HL-60 (cell line): ENCODE measurements around the gene ZNF672.

Experiments
- DNase-seq, 2 experiments: peaks; one replicate each; pipeline ENCODE4 v3.0.0-alpha.2; 2010 to 2020; ENCODE audit warnings: low read depth in 1 of 2, low spot score in 1 of 2
- H3K27ac ChIP-seq: fragments of 250-450 bp; sonication (Bioruptor Pico); replicated peaks from 2 replicates; pipeline ENCODE4 v1.5.1; 2020; ENCODE audit warnings: mild to moderate bottlenecking, moderate library complexity
- H3K27me3 ChIP-seq: fragments of 250-450 bp; sonication (Bioruptor Pico); 2 replicates; pipeline ENCODE4 v1.5.1; 2021; ENCODE audit warnings: mild to moderate bottlenecking, moderate library complexity; ENCODE audit not compliant: insufficient read depth, poor library complexity, severe bottlenecking
- H3K4me3 ChIP-seq: replicated peaks from 2 replicates; pipeline ENCODE4 v1.5.1; 2011; ENCODE audit warnings: mild to moderate bottlenecking, control low read depth, low read length; ENCODE audit not compliant: insufficient read depth
- CTCF ChIP-seq: IDR thresholded peaks from one replicate; pipeline ENCODE4 v1.5.1; 2011; ENCODE audit warnings: low read length, control low read depth, inconsistent platforms; ENCODE audit not compliant: insufficient read depth
- GABPA ChIP-seq: IDR thresholded peaks from 2 replicates; pipeline ENCODE4 v1.6.1; 2012; ENCODE audit warnings: low read depth
- POLR2AphosphoS5 ChIP-seq: IDR thresholded peaks from 2 replicates; pipeline ENCODE4 v1.6.1; 2012; ENCODE audit warnings: low read depth
- SPI1 ChIP-seq: IDR thresholded peaks from 2 replicates; pipeline ENCODE4 v1.6.1; 2012; ENCODE audit warnings: low read depth, mild to moderate bottlenecking, borderline replicate concordance
- TF ChIP-seq, protein P1 (sequence below): IDR thresholded peaks from 2 replicates; pipeline ENCODE4 v1.6.1; 2012; ENCODE audit warnings: low read depth; ENCODE audit not compliant: insufficient replicate concordance

Gene ZNF672

DNA sequence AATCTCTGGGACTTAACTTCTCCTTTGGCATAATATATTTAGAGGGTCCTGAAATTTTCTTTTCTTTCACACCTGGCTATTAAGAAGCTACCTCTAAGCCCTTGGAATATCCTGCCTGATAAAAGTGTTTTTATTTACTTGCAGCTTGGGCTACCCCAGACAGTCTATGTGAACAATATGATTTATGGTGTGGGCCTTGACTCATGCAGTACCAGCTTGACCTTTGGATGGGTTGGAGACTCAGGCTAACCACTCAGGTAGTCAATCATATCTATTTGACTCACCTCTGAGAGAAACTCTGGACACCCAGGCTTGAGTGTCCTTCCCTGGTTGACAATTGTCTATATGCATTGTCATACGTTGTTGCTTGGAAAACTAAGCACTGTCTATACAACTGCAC, 54.6 kb downstream of the ZNF672 start:
- H3K27me3 ChIP-seq = no peaks in the 10 kb centered on the region
- TF ChIP-seq POLR2AphosphoS5 (no peak), CTCF (no peak), SPI1 (no peak), GABPA (no peak)
- TF ChIP-seq, protein P1, sequence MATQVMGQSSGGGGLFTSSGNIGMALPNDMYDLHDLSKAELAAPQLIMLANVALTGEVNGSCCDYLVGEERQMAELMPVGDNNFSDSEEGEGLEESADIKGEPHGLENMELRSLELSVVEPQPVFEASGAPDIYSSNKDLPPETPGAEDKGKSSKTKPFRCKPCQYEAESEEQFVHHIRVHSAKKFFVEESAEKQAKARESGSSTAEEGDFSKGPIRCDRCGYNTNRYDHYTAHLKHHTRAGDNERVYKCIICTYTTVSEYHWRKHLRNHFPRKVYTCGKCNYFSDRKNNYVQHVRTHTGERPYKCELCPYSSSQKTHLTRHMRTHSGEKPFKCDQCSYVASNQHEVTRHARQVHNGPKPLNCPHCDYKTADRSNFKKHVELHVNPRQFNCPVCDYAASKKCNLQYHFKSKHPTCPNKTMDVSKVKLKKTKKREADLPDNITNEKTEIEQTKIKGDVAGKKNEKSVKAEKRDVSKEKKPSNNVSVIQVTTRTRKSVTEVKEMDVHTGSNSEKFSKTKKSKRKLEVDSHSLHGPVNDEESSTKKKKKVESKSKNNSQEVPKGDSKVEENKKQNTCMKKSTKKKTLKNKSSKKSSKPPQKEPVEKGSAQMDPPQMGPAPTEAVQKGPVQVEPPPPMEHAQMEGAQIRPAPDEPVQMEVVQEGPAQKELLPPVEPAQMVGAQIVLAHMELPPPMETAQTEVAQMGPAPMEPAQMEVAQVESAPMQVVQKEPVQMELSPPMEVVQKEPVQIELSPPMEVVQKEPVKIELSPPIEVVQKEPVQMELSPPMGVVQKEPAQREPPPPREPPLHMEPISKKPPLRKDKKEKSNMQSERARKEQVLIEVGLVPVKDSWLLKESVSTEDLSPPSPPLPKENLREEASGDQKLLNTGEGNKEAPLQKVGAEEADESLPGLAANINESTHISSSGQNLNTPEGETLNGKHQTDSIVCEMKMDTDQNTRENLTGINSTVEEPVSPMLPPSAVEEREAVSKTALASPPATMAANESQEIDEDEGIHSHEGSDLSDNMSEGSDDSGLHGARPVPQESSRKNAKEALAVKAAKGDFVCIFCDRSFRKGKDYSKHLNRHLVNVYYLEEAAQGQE = no peak
- H3K4me3 ChIP-seq = no peak overlapping the region
- DNase-seq = no peak
- H3K27ac ChIP-seq = no peak overlapping the region

DNA sequence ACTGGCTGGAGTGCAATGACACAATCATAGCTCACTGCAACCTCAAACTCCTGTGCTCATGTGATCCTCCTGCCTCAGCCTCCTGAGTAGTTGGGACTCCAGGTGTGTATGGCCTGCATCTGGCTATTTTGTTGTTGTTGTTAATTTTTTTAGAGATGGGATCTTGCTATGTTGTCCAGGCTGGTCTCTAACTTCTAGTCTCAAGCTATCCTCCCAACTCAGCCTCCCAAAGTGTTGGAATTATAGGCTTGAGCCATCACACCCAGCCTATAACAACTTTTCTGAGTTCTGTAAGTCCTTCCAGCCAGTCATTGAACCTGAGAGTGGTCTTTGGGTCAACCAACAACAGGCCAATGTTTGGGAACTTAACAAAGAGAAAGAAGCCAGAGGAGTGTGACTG, 56.8 kb downstream of the ZNF672 start:
- H3K27ac ChIP-seq = no peak overlapping the region
- TF ChIP-seq CTCF = no peak
- no peak for TF ChIP-seq GABPA
- TF ChIP-seq POLR2AphosphoS5 = no peak
- no peak for TF ChIP-seq SPI1
- TF ChIP-seq, protein P1 = no peak

DNA sequence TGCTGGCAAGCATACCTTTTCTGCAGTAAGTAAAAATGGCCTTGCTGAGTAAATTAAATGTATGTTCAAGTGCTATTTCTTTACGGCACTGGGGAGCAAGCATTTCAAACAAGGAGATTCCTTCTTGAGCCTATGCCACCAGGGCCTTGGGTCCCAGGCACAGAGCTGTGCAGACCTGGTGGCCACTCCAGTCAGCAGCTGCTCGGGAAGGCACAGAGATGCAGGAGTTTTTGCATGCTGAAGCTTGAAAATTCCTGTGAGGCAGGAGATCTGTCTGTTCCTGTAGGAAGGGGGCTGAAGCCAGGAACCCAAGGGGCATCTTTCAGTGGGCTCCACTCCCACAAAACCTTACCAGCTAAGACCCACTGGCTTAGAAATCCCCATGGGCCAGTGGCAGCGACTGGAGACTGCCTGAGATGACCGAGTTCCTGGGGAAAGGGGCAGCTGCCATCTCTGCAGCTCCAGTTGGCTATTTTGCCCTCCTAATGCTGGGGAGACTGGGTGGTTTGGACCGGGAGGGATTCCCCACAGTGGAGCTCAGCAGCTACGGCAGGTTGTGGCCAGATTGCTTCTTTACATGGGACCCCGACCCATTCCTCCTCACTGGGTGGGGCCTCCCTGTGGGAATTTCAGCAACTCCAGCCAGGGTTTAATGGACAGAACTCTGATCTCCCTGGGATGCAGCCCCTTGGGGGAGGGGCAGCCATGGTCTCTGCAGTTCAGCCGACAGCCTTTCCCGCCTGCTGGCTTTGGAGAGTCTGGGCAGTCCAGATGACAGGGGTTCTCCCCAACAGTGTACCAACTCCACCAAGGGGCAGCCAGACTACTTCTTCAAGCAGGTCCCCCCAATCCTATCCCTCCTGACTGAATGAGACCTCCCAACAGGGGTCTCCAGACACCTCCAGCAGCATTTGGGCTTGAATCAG, 59.7 kb downstream of the ZNF672 start:
- H3K4me3 ChIP-seq = no peak overlapping the region
- no peak for DNase-seq
- no peaks in the 10 kb centered on the region for H3K27me3 ChIP-seq
- TF ChIP-seq CTCF (no peak), GABPA (no peak), POLR2AphosphoS5 (no peak), SPI1 (no peak)
- TF ChIP-seq, protein P1 = no peak
- no peak overlapping the region for H3K27ac ChIP-seq

More for the DNA sequence above, 56.8 kb downstream of the ZNF672 start:
- H3K4me3 ChIP-seq = no peak overlapping the region
- DNase-seq = no peak
- no peaks in the 10 kb centered on the region for H3K27me3 ChIP-seq
